Heart left ventricle (tissue), 13 donors: ENCODE measurements around the gene MEOX2.

ENCODE experiments used
- CTCF ChIP-seq, 12 donors: fragments of 200-600 bp; sonication (generic) in 4 of 12; IDR thresholded peaks; one replicate each; pipeline versions ENCODE4 v1.5.0 to v1.8.0; 2018 to 2022; ENCODE audit warnings: antibody characterized with exemption in 12 of 12, mild to moderate bottlenecking in 5 of 12
- POLR2A ChIP-seq, 2 donors: fragments of 450-650 bp; IDR thresholded peaks; one replicate each; pipeline ENCODE4 v1.6.1; 2017; ENCODE audit warnings: antibody characterized with exemption in 2 of 2, mild to moderate bottlenecking in 2 of 2, moderate library complexity in 2 of 2
- donor health status: ischemic (EF 13 %, LVEDD 7.1; RV severe dilation, severe dysfunction).
- donor health status: DM: no; HTN: yes; CAD: no.
- donor health status: DM: no; HTN: no; CAD: no.
- donor health status: ischemic (EF 25% LVEDD 6.9; RV normal size, moderate dysfunction).
- donor health status: ischemic (EF 25% LVEDD 5.7; RV mildly dilated, moderate dysfunction).
- donor health status: ischemic (EF 35%, LVEDD 5.7; RV mildly dilated, moderate dysfunction).
- donor health status: nonischemic (EF 11% LVEDD 7.7; RV severe dilation, severe dysfunction).
- donor health status: DM: yes; HTN: yes; CAD: no.
- donor health status: PGD.
- donor health status: ischemic (EF 29% LVEDD 5.4; RV normal size, mild dysfunction).
- donor health status: nonischemic (EF 23%, LVEDD 6.1; RV moderate dilation, normal function).

GRCh38 chr7:15648461-15648961 is 38.0 kb downstream of the MEOX2 start:
- no peak for TF ChIP-seq POLR2A (IDR thresholded peaks at IDR 0.05)
- no peak for TF ChIP-seq CTCF (IDR thresholded peaks at IDR 0.05)
